22Rv1 (cell line): ENCODE measurements around the gene CFAP61.

Experiments used
- CTCF ChIP-seq: fragments of 450-650 bp; IDR thresholded peaks from 2 replicates; pipeline ENCODE4 v1.5.1; 2017; ENCODE audit warnings: mild to moderate bottlenecking
- ZFX ChIP-seq: fragments of 450-650 bp; IDR thresholded peaks from 2 replicates; pipeline ENCODE4 v1.6.1; 2017; ENCODE audit warnings: antibody characterized with exemption, borderline replicate concordance

- no peak for TF ChIP-seq CTCF
- TF ChIP-seq ZFX = no peak
These were observed 338.1 kb downstream of the CFAP61 start for GRCh38 chr20:20390393-20390792.
